Neutrophil (primary cell): Measurements from ENCODE around the gene DLGAP4.

Experiments used
- H3K27ac ChIP-seq: fragments of 200-600 bp; sonication (generic); 2 replicates; pipeline ENCODE4 v1.5.1; 2016; ENCODE audit warnings: mild to moderate bottlenecking, moderate library complexity
- H3K27me3 ChIP-seq: fragments of 200-600 bp; sonication (generic); 2 replicates; pipeline ENCODE4 v1.6.0; 2016; ENCODE audit warnings: mild to moderate bottlenecking
- H3K36me3 ChIP-seq: fragments of 200-600 bp; sonication (generic); 2 replicates; pipeline ENCODE4 v1.5.1; 2017
- H3K4me1 ChIP-seq, 2 experiments: fragments of 200-600 bp in 1 of 2; sonication (generic) in 1 of 2; 1 replicate in 1 of 2; 2 replicates in 1 of 2; pipeline versions ENCODE4 v1.5.1 to v1.6.1; 2013 to 2016; ENCODE audit warnings: low read depth in 1 of 2, low read length in 1 of 2, mild to moderate bottlenecking in 1 of 2, moderate library complexity in 1 of 2; ENCODE audit not compliant: control insufficient read depth in 1 of 2, insufficient read depth in 1 of 2
- H3K4me3 ChIP-seq, 2 experiments: fragments of 200-600 bp in 1 of 2; sonication (generic) in 1 of 2; 1 replicate in 1 of 2; 2 replicates in 1 of 2; pipeline ENCODE4 v1.5.1; 2013 to 2016; ENCODE audit warnings: low read depth in 1 of 2, low read length in 1 of 2, mild to moderate bottlenecking in 1 of 2, moderate library complexity in 1 of 2
- H3K9me3 ChIP-seq: fragments of 200-600 bp; sonication (generic); 2 replicates; pipeline ENCODE4 v1.5.1; 2016
- TF ChIP-seq, protein P1 (sequence below): fragments of 200-600 bp; sonication (generic); IDR thresholded peaks from 2 replicates; pipeline ENCODE4 v1.5.1; 2016; ENCODE audit warnings: antibody characterized with exemption

The DLGAP4 gene

DNA sequence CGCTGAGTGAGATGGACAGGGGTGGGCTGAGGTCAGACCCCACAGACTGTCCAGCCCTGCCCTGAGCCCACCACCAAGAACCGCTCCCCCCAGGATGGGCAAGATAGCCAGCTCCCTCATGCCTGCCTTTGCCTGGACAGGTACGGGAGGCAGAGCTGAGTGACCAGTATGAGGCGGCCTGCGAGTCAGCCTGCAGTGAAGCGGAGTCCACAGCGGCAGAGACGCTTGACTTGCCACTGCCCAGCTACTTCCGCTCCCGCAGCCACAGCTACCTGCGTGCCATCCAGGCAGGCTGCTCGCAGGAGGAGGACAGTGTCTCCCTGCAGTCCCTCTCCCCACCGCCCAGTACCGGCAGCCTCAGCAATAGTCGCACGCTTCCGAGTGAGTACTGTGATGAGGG is 140.4 kb downstream of the DLGAP4 start:
- Histone ChIP-seq H3K4me1 (peaks cover 4 to 8% of the 10 kb centered on the region in 2 experiments), H3K27ac (no peak overlapping the region), H3K4me3 (no peak overlapping the region), H3K36me3 (no peaks in the 10 kb centered on the region), H3K9me3 (no peaks in the 10 kb centered on the region), H3K27me3 (peaks cover 12% of the 10 kb centered on the region)
- TF ChIP-seq, protein P1, sequence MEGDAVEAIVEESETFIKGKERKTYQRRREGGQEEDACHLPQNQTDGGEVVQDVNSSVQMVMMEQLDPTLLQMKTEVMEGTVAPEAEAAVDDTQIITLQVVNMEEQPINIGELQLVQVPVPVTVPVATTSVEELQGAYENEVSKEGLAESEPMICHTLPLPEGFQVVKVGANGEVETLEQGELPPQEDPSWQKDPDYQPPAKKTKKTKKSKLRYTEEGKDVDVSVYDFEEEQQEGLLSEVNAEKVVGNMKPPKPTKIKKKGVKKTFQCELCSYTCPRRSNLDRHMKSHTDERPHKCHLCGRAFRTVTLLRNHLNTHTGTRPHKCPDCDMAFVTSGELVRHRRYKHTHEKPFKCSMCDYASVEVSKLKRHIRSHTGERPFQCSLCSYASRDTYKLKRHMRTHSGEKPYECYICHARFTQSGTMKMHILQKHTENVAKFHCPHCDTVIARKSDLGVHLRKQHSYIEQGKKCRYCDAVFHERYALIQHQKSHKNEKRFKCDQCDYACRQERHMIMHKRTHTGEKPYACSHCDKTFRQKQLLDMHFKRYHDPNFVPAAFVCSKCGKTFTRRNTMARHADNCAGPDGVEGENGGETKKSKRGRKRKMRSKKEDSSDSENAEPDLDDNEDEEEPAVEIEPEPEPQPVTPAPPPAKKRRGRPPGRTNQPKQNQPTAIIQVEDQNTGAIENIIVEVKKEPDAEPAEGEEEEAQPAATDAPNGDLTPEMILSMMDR = no peak

DNA sequence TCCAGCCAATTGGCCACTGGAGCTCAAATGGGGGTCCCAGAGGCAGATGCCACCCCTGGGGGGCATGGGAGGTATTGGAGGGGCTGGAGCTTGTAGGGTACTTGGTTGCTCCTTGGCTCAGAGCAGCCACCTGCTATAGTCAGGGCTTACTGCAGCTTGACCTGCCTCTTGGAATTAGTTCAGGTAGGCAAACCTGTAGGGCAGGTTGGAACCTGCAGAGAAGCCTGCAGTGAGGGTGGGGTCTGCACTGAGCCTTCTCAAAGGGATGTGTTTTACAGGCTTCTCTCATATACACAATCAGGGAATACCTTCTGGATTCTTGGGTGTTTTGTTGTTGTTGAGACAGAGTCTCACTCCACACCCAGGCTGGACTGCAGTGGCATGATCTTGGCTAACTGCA is 141.0 kb downstream of the DLGAP4 start:
- Histone ChIP-seq H3K36me3 (no peaks in the 10 kb centered on the region), H3K9me3 (no peaks in the 10 kb centered on the region), H3K4me3 (no peak overlapping the region), H3K27ac (no peak overlapping the region), H3K27me3 (peaks cover 12% of the 10 kb centered on the region), H3K4me1 (peaks cover 4 to 8% of the 10 kb centered on the region in 2 experiments)
- TF ChIP-seq, protein P1 = no peak

DNA sequence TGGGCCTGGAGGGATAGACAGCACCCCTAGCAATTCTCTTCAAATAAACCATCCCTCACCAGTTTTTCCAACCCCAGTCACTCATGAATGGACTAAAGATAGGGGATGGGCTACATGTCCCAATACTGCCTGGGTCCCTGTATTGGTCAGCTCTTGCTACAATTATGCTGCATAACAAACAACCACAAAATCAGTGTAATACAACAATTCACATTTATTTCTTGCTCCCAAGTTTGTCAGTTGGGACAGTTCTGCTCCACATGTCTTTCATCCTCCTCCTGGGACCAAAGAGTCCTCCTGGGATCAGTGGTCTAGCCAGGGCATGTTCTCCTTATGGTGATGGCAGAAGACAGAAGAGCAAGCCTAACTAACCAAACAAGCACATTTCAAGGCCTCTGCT is 143.5 kb downstream of the DLGAP4 start:
- no peaks in the 10 kb centered on the region for H3K36me3 ChIP-seq
- H3K9me3 ChIP-seq = no peaks in the 10 kb centered on the region
- H3K27me3 ChIP-seq = peaks cover 15% of the 10 kb centered on the region
- no peaks in the 10 kb centered on the region for H3K4me1 ChIP-seq
- no peak overlapping the region for H3K4me3 ChIP-seq
- TF ChIP-seq, protein P1 = no peak
- H3K27ac ChIP-seq = no peak overlapping the region

DNA sequence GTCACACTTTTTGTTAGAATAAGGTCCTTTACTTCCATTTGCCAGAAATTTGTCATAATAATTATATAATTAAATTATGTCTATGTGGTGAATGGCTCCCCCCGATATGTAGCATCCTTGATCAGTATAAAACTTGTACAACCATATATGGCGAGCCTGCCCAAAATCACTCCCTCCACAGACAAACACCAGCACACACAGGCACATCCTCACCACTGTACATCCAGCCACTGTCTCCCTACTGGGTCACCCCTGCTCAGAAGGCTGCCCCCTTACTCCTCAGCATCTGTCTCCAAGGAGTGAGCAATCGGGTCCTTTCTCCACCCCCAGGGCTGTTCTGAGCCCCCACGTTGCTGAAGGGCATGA is 148.2 kb downstream of the DLGAP4 start:
- TF ChIP-seq, protein P1 = no peak
- H3K27ac ChIP-seq = no peak overlapping the region
- H3K4me1 ChIP-seq = no peaks in the 10 kb centered on the region
- H3K9me3 ChIP-seq = no peaks in the 10 kb centered on the region
- H3K36me3 ChIP-seq = no peaks in the 10 kb centered on the region
- no peak overlapping the region for H3K4me3 ChIP-seq
- peaks cover 18% of the 10 kb centered on the region for H3K27me3 ChIP-seq

DNA sequence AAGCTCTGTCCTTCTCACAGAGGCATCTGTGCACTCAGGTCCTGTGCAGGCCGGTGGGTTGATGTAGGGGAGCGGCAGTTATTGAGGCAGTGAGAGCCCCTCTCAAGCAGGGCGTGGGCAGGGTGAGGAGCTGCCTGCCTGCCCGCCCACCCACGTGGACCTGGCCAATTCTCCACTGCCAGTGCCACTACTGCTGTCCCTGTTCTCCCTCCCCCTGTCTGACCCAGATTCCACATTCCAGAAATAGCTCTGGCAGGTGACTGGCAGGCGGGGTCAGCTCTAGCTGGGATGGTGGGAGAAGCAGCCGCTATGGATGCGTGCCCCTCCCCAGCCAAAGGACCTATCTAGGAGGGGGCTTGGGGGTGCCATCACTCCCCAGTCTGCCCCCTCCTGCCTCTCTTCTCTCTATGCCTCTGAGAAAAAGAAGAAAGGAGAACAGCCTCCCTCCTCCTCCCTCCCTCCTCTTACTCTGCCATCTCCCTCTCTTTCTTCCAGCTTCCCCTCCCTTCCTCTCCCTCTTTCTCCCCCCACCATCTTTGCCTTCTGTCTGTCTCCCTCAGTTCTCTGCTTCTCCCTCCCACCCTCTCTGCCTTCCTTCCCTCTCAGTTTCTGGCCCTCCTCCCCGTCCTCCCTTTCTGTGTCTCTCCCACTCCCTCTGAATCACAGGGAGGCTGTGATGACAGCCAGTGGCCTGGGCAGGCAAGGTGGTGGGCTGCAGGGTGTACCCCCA is 148.7 kb downstream of the DLGAP4 start:
- no peaks in the 10 kb centered on the region for H3K4me1 ChIP-seq
- H3K36me3 ChIP-seq = no peaks in the 10 kb centered on the region
- H3K27ac ChIP-seq = no peak overlapping the region
- TF ChIP-seq, protein P1 = no peak
- no peak overlapping the region for H3K4me3 ChIP-seq
- no peaks in the 10 kb centered on the region for H3K9me3 ChIP-seq
- peaks cover 18% of the 10 kb centered on the region for H3K27me3 ChIP-seq
